H1 (cell line): ENCODE data around the gene ANKFY1. TPM values are rescaled to one million over a fixed set of nuclear protein-coding genes. Genes with fewer than 3 reads are reported as not detected.

Experiments
- CTCF ChIA-PET: fragments of 300-600 bp; sonication (Branson Sonifier 250); formaldehyde crosslinking; loops from one replicate; lab custom pipeline; 2021; ENCODE audit not compliant: partially characterized antibody; lab: Charles Lee
- POLR2A ChIA-PET: fragments of 300-600 bp; sonication (Branson Sonifier 250); formaldehyde crosslinking; loops from one replicate; lab custom pipeline; 2021; ENCODE audit warnings: inconsistent platforms; ENCODE audit not compliant: partially characterized antibody; lab: Charles Lee
- DNase-seq, 2 experiments: peaks; one replicate each; pipeline versions ENCODE4 v3.0.0 to v3.0.0-alpha.2; 2010 to 2022; ENCODE audit warnings: low spot score in 2 of 2, low read depth in 1 of 2, mixed read lengths in 1 of 2
- FAIRE-seq: peaks from 2 replicates; lab custom pipeline; 2011; peaks lifted over from hg19 to GRCh38; lab: Jason Lieb, UNC
- H2AFZ ChIP-seq: 2 replicates; pipeline ENCODE4 v1.8.1; 2012; ENCODE audit warnings: low read length, inconsistent platforms
- H2AK5ac ChIP-seq: 2 replicates; pipeline ENCODE4 v1.6.1; 2013; ENCODE audit warnings: low read depth, low read length
- H2BK120ac ChIP-seq: replicated peaks from 2 replicates; pipeline ENCODE3; 2013; ENCODE audit warnings: low read depth, low read length, inconsistent platforms
- H2BK12ac ChIP-seq: 2 replicates; pipeline ENCODE4 v1.6.1; 2013; ENCODE audit warnings: low read depth, low read length
- H2BK15ac ChIP-seq: 2 replicates; pipeline ENCODE4 v1.6.1; 2013; ENCODE audit warnings: low read length
- H2BK20ac ChIP-seq: 2 replicates; pipeline ENCODE4 v1.6.1; 2013; ENCODE audit warnings: low read length
- H2BK5ac ChIP-seq: 2 replicates; pipeline ENCODE4 v1.6.1; 2013; ENCODE audit warnings: low read depth, low read length
- H3K14ac ChIP-seq: 2 replicates; pipeline ENCODE4 v1.6.1; 2013; ENCODE audit warnings: inconsistent platforms; ENCODE audit not compliant: insufficient read length
- H3K18ac ChIP-seq: 2 replicates; pipeline ENCODE4 v1.6.1; 2013; ENCODE audit warnings: low read length; ENCODE audit errors: extremely low read depth
- H3K23ac ChIP-seq: 2 replicates; pipeline ENCODE4 v1.6.1; 2013; ENCODE audit warnings: inconsistent platforms; ENCODE audit not compliant: insufficient read length
- H3K23me2 ChIP-seq: 2 replicates; pipeline ENCODE4 v1.6.1; 2013; ENCODE audit warnings: low read depth, low read length
- H3K27ac ChIP-seq: 2 replicates; pipeline ENCODE4 v1.6.1; 2011; ENCODE audit warnings: low read depth, low read length, inconsistent platforms
- H3K27me3 ChIP-seq, 4 experiments: replicated peaks in 1 of 4; 1 replicate in 1 of 4; 2 replicates in 3 of 4; pipeline versions ENCODE4 v1.6.1 to v1.8.1; 2011 to 2013; ENCODE audit warnings: low read length in 3 of 4, mild to moderate bottlenecking in 3 of 4, inconsistent platforms in 2 of 4, mixed read lengths in 2 of 4, moderate library complexity in 1 of 4; ENCODE audit not compliant: control insufficient read depth in 3 of 4, insufficient read depth in 3 of 4; ENCODE audit errors: extremely low read depth in 1 of 4
- H3K36me3 ChIP-seq, 4 experiments: 2 replicates each; pipeline versions ENCODE4 v1.6.1 to v1.8.1; 2011 to 2013; ENCODE audit warnings: mild to moderate bottlenecking in 4 of 4, low read length in 3 of 4, moderate library complexity in 2 of 4, control low read depth in 1 of 4, inconsistent platforms in 1 of 4; ENCODE audit not compliant: insufficient read depth in 4 of 4, control insufficient read depth in 2 of 4
- H3K4ac ChIP-seq: replicated peaks from 2 replicates; pipeline ENCODE3; 2013; ENCODE audit warnings: low read length, low read depth, mixed read lengths, inconsistent platforms; ENCODE audit not compliant: insufficient read length
- H3K4me1 ChIP-seq, 4 experiments: replicated peaks in 1 of 4; 1 replicate in 1 of 4; 2 replicates in 3 of 4; pipeline versions ENCODE4 v1.6.1 to v1.8.1; 2011 to 2013; ENCODE audit warnings: low read length in 3 of 4, inconsistent platforms in 2 of 4, mixed read lengths in 1 of 4; ENCODE audit not compliant: insufficient read depth in 4 of 4, control insufficient read depth in 3 of 4
- H3K4me2 ChIP-seq, 2 experiments: 2 replicates each; pipeline versions ENCODE4 v1.6.1 to v1.8.1; 2011 to 2013; ENCODE audit warnings: low read depth in 2 of 2, low read length in 2 of 2, control low read depth in 1 of 2, inconsistent platforms in 1 of 2, mild to moderate bottlenecking in 1 of 2; ENCODE audit not compliant: insufficient read depth in 1 of 2
- H3K4me3 ChIP-seq, 4 experiments: fragments of 200-600, 300-600 bp in 1 of 4; sonication (generic), shearing (Covaris generic), sonication (Bioruptor Twin) in 1 of 4; 2 replicates each; pipeline versions ENCODE4 v1.5.1 to v1.8.1; 2011 to 2016; ENCODE audit warnings: low read length in 4 of 4, low read depth in 3 of 4, control low read depth in 2 of 4, inconsistent platforms in 2 of 4, mild to moderate bottlenecking in 2 of 4, mixed read lengths in 1 of 4, moderate library complexity in 1 of 4; ENCODE audit not compliant: insufficient read depth in 2 of 4; ENCODE audit errors: extremely low read depth in 1 of 4
- H3K56ac ChIP-seq: replicated peaks from 2 replicates; pipeline ENCODE3; 2013; ENCODE audit warnings: low read depth, mild to moderate bottlenecking, mixed read lengths, low read length, inconsistent platforms; ENCODE audit not compliant: insufficient read length
- H3K79me1 ChIP-seq: 2 replicates; pipeline ENCODE4 v1.6.1; 2013; ENCODE audit warnings: low read depth, low read length, control low read depth
- H3K79me2 ChIP-seq, 2 experiments: 2 replicates each; pipeline versions ENCODE4 v1.6.1 to v1.8.1; 2012 to 2013; ENCODE audit warnings: low read length in 2 of 2, mild to moderate bottlenecking in 2 of 2, inconsistent platforms in 1 of 2; ENCODE audit not compliant: insufficient read depth in 2 of 2, control insufficient read depth in 1 of 2
- H3K9ac ChIP-seq, 4 experiments: replicated peaks in 1 of 4; 1 replicate in 1 of 4; 2 replicates in 3 of 4; pipeline versions ENCODE4 v1.6.1 to v1.8.1; 2011 to 2013; ENCODE audit warnings: low read depth in 3 of 4, low read length in 3 of 4, control low read depth in 2 of 4, mild to moderate bottlenecking in 2 of 4, moderate library complexity in 2 of 4, inconsistent platforms in 1 of 4; ENCODE audit errors: extremely low read depth in 1 of 4
- H3K9me3 ChIP-seq, 2 experiments: 2 replicates each; pipeline versions ENCODE4 v1.6.1 to v1.8.1; 2012 to 2013; ENCODE audit warnings: mild to moderate bottlenecking in 2 of 2, moderate library complexity in 2 of 2, control low read depth in 1 of 2, inconsistent platforms in 1 of 2, low read depth in 1 of 2, low read length in 1 of 2, mixed read lengths in 1 of 2; ENCODE audit not compliant: insufficient read depth in 2 of 2
- H4K20me1 ChIP-seq, 2 experiments: replicated peaks in 1 of 2; 2 replicates each; pipeline versions ENCODE3 to v1.8.1; 2011 to 2013; ENCODE audit warnings: inconsistent platforms in 2 of 2, low read length in 2 of 2, mild to moderate bottlenecking in 1 of 2; ENCODE audit not compliant: insufficient read depth in 2 of 2, control insufficient read depth in 1 of 2
- H4K5ac ChIP-seq: 2 replicates; pipeline ENCODE4 v1.6.1; 2013; ENCODE audit warnings: low read length, low read depth, mixed read lengths, inconsistent platforms; ENCODE audit not compliant: insufficient read length
- H4K8ac ChIP-seq: 2 replicates; pipeline ENCODE4 v1.8.0; 2013; ENCODE audit warnings: mild to moderate bottlenecking, moderate library complexity, low read length, inconsistent platforms; ENCODE audit not compliant: insufficient read depth; ENCODE audit errors: extremely low read depth
- H4K91ac ChIP-seq: replicated peaks from 2 replicates; pipeline ENCODE3; 2013; ENCODE audit warnings: low read length, mixed read lengths, inconsistent platforms; ENCODE audit not compliant: insufficient read length
- BRCA1 ChIP-seq: IDR thresholded peaks from 2 replicates; pipeline ENCODE4 v1.6.1; 2012; ENCODE audit warnings: low read depth, low read length, improper control_type of control experiment
- FOSL1 ChIP-seq: IDR thresholded peaks from 2 replicates; pipeline ENCODE4 v1.6.1; 2011; ENCODE audit warnings: mild to moderate bottlenecking, low read depth, low read length, moderate library complexity; ENCODE audit not compliant: insufficient read depth
- JUND ChIP-seq: IDR thresholded peaks from 2 replicates; pipeline ENCODE4 v1.6.1; 2011; ENCODE audit warnings: mild to moderate bottlenecking, improper control_type of control experiment, low read length
- SP4 ChIP-seq: IDR thresholded peaks from 2 replicates; pipeline ENCODE4 v1.6.1; 2012; ENCODE audit warnings: low read length, inconsistent platforms
- WGBS, 2 experiments: shearing (Covaris generic) in 1 of 2; methylation state at CpG; one replicate each; pipeline versions ENCODE4 v1.1.6 to v1.1.7; 2013 to 2015; ENCODE audit warnings: low lambda C conversion rate in 2 of 2, mixed read lengths in 2 of 2, inconsistent platforms in 1 of 2, low coverage in 1 of 2, missing lambda C conversion rate in 1 of 2; ENCODE audit not compliant: insufficient replicate concordance in 2 of 2, insufficient coverage in 1 of 2, insufficient read length in 1 of 2; ENCODE audit errors: extremely low coverage in 1 of 2, missing lambda C conversion rate in 1 of 2; 5-methylcytosine and 5-hydroxymethylcytosine counted together
- polyA plus RNA-seq, 7 experiments: library from polyadenylated mRNA; depleted of rRNA in 3 of 7; stranded (reverse) in 5 of 7; unstranded in 2 of 7; fragments of >200 nt in 5 of 7; fragments of 200-250 nt in 2 of 7; gene quantifications; 1 replicate in 5 of 7; 2 replicates in 1 of 7; 4 replicates in 1 of 7; pipeline versions ENCODE4 v1.2.1 to v1.2.3, GENCODE V29; 2011 to 2013; ENCODE audit warnings: missing spikeins in 2 of 7, mixed read lengths in 2 of 7
- total RNA-seq: library from RNA; stranded (reverse); fragmentation: NEBNext Ultra II Directional; extraction: Animal tissue kit (Norgen Biotek cat#: 25700); gene quantifications from 2 replicates; pipeline ENCODE4 v1.2.1, GENCODE V29; 2021

ANKFY1 gene
- total and polyA plus RNA-seq, 2 of the 8 experiments (the other 6 are each of a cell fraction or from before 2014, with no cell fraction given), result 28.3 to 45.3 TPM

DNA sequence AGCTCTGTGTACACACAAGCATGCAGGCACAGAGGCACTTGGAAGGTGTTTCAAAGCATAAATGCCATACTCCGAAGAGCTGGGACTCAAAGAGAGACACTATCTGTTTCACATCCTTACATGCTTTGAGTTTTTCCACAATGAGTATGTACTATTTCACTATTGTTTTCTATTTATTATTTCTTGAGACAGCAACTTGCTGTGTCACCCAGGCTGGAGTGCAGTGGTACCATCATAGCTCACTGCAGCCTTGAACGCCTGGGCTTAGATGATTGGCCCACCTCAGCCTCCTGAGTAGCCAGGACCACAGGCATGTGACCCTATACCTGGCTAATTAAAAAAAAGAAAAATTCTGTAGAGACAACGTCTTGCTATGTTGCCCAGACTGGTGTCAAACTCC is 89.2 kb downstream of the ANKFY1 start:
- Histone ChIP-seq H3K56ac (no peak overlapping the region), H2BK20ac (no peak overlapping the region), H4K20me1 (peaks cover 1 to 14% of the 10 kb centered on the region in 2 experiments), H3K4me3 (no peak overlapping the region), H3K27me3 (no peaks in the 10 kb centered on the region), H3K4me2 (no peak overlapping the region), H2BK15ac (no peak overlapping the region), H3K36me3 (peaks cover 44 to 92% (median 83%) of the 10 kb centered on the region in 4 experiments), H3K9ac (no peak overlapping the region), H2AK5ac (no peak overlapping the region), H2AFZ (no peak overlapping the region), H4K91ac (no peak overlapping the region), H3K27ac (no peak overlapping the region), H3K4ac (no peak overlapping the region), H3K14ac (no peak overlapping the region), H2BK5ac (no peak overlapping the region), H2BK120ac (no peak overlapping the region), H3K4me1 (no peaks in the 10 kb centered on the region), H4K5ac (no peak overlapping the region), H3K23me2 (no peaks in the 10 kb centered on the region), H3K79me1 (peaks cover 7% of the 10 kb centered on the region; the same call in 1 of the 2 replicates), H3K18ac (no peak overlapping the region), H3K23ac (no peak overlapping the region), H2BK12ac (no peak overlapping the region), H3K79me2 (no peaks in the 10 kb centered on the region), H4K8ac (no peak overlapping the region), H3K9me3 (no peaks in the 10 kb centered on the region)
- no peak for DNase-seq
- ChIA-PET CTCF (interaction anchor here (1.4 kb wide), 1 partner anchor 240 kb away, joined by 3 read pairs; no protein-coding TSS in a partner anchor), POLR2A (no interaction called here)
- 93% methylated on average over 3 of the region's 3 CpGs; no CpG with 5 or more reads in 1 of the 2 experiments for WGBS, 2 experiments
- FAIRE-seq, result no peak
- TF ChIP-seq FOSL1 (no peak), BRCA1 (no peak), JUND (no peak), SP4 (no peak)
